BLaER1 (cell line): ENCODE data around the gene NGEF.
A peak's percentile ranks its signal among the peaks of the same experiment; 100 is the strongest.

ENCODE experiments used
- H3K27ac ChIP-seq: shearing (Covaris generic); formaldehyde crosslinking; 2 replicates; pipeline ENCODE4 v1.8.1; 2022
- H3K27me3 ChIP-seq: shearing (Covaris generic); formaldehyde crosslinking; 2 replicates; pipeline ENCODE4 v1.8.1; 2022
- H3K36me3 ChIP-seq: shearing (Covaris generic); formaldehyde crosslinking; 2 replicates; pipeline ENCODE4 v1.8.1; 2022
- H3K4me1 ChIP-seq: shearing (Covaris generic); formaldehyde crosslinking; 2 replicates; pipeline ENCODE4 v1.8.1; 2022
- H3K4me2 ChIP-seq: shearing (Covaris generic); formaldehyde crosslinking; 2 replicates; pipeline ENCODE4 v1.8.1; 2022
- H3K4me3 ChIP-seq: shearing (Covaris generic); formaldehyde crosslinking; 2 replicates; pipeline ENCODE4 v1.8.1; 2022
- H3K9ac ChIP-seq: shearing (Covaris generic); formaldehyde crosslinking; 2 replicates; pipeline ENCODE4 v1.8.1; 2022
- H3K9me3 ChIP-seq: shearing (Covaris generic); formaldehyde crosslinking; 2 replicates; pipeline ENCODE4 v1.8.1; 2022
- H4K20me1 ChIP-seq: shearing (Covaris generic); formaldehyde crosslinking; 2 replicates; pipeline ENCODE4 v1.8.1; 2022
- Cebpa-rat ChIP-seq: shearing (Covaris generic); IDR thresholded peaks from 2 replicates; pipeline ENCODE4 v1.8.1; 2022

Gene NGEF

DNA sequence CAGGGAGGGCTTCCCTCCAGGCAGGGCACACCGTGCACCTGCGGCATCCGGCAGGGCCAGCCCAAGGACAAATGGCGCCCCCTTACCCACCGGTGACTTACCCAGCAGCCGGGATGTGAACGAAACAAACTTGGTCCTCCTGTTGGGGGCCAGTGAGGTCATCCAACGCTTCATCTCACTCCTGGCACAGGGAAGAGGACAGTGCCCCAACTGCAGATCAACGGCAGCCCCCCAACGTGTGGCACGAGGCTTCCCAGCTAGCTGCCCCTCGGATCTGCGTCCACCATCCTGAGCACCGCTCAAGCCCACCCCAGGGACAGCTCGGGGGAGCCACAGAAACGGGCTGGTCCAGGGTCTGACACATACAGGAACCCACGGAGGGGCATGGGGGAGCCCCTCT lies 131.0 kb downstream of the NGEF start:
- TF ChIP-seq Cebpa-rat, result no peak
- no peak overlapping the region for H3K9ac ChIP-seq
- peaks cover 12% of the 10 kb centered on the region for H3K4me1 ChIP-seq
- no peak overlapping the region for H3K4me2 ChIP-seq
- peaks cover 5% of the 10 kb centered on the region for H4K20me1 ChIP-seq
- peaks cover 19% of the 10 kb centered on the region for H3K27me3 ChIP-seq
- no peaks in the 10 kb centered on the region for H3K9me3 ChIP-seq
- no peak overlapping the region for H3K4me3 ChIP-seq
- H3K36me3 ChIP-seq, result no peaks in the 10 kb centered on the region
- H3K27ac ChIP-seq, result no peak overlapping the region

- Histone ChIP-seq H3K4me2 (peak overlapping the region; percentile 24), H3K4me3 (no peak overlapping the region)
- no peak for TF ChIP-seq Cebpa-rat
These were observed 132.2 kb downstream of the NGEF start for GRCh38 chr2:232880764-232881351.

DNA sequence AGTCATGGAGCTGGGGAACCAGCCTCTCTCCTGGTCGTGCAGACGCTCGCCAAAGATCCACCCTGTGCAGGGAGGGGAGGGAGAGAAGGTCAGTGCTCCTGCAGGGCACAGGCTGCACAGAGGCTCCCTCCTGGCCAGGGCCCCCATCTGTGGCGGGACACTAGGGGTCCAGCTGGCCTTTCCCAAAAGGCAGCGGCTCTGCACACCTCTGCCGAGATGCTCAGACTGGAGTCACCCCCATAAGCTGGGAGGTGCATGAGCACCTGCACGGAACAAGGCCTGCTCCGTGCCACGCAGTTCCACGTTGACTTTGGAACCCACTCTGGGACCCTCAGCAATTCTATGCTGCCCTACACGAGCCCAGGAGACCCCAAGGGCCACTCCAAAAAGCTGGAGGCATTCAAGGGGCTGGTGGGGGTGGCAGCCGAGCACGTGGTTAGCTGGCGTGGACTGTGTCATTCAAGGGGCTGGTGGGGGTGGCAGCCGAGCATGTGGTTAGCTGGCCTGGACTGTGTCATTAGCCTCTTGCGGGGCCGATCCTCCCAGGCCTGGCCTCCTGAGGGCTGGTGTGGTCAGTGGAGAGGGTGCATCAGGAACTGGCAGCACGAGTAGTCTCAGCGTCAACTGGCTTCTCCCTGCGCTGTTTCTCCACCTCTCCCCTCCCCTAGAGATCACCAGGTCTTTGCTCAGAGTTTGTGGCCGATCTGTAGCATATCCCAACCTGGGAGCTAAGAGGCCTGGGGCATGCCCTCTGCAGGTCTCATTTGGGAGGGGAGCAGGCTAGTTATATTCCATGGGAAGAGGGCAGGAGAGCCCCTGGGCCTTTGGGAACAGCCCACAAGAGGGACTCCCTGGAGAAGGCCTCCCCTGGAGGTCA lies 133.2 kb downstream of the NGEF start:
- no peak overlapping the region for H3K9ac ChIP-seq

More at GRCh38 chr2:232880764-232881351, 132.2 kb downstream of the NGEF start:
- no peak overlapping the region for H3K27ac ChIP-seq
- peaks cover 21% of the 10 kb centered on the region for H3K4me1 ChIP-seq
- H3K9me3 ChIP-seq, result no peaks in the 10 kb centered on the region
- H3K36me3 ChIP-seq, result no peaks in the 10 kb centered on the region
- peaks cover 31% of the 10 kb centered on the region for H3K27me3 ChIP-seq
- H4K20me1 ChIP-seq, result peaks cover 13% of the 10 kb centered on the region
- no peak overlapping the region for H3K9ac ChIP-seq

GRCh38 chr2:232878855-232879617 lies 134.0 kb downstream of the NGEF start:
- H3K27me3 ChIP-seq, result peaks cover 48% of the 10 kb centered on the region
- no peak overlapping the region for H3K9ac ChIP-seq
- no peak overlapping the region for H3K4me2 ChIP-seq
- H3K27ac ChIP-seq, result no peak overlapping the region
- no peak overlapping the region for H3K4me3 ChIP-seq
- no peaks in the 10 kb centered on the region for H3K36me3 ChIP-seq
- no peak for TF ChIP-seq Cebpa-rat
- no peaks in the 10 kb centered on the region for H3K9me3 ChIP-seq
- peaks cover 13% of the 10 kb centered on the region for H4K20me1 ChIP-seq
- H3K4me1 ChIP-seq, result peaks cover 21% of the 10 kb centered on the region

More for the DNA sequence above, 133.2 kb downstream of the NGEF start:
- TF ChIP-seq Cebpa-rat, result no peak
- peaks cover 21% of the 10 kb centered on the region for H3K4me1 ChIP-seq
- no peak overlapping the region for H3K27ac ChIP-seq
- no peak overlapping the region for H3K4me3 ChIP-seq
- H3K36me3 ChIP-seq, result no peaks in the 10 kb centered on the region
- no peaks in the 10 kb centered on the region for H3K9me3 ChIP-seq
- peaks cover 13% of the 10 kb centered on the region for H4K20me1 ChIP-seq
- peaks cover 41% of the 10 kb centered on the region for H3K27me3 ChIP-seq
- H3K4me2 ChIP-seq, result no peak overlapping the region

DNA sequence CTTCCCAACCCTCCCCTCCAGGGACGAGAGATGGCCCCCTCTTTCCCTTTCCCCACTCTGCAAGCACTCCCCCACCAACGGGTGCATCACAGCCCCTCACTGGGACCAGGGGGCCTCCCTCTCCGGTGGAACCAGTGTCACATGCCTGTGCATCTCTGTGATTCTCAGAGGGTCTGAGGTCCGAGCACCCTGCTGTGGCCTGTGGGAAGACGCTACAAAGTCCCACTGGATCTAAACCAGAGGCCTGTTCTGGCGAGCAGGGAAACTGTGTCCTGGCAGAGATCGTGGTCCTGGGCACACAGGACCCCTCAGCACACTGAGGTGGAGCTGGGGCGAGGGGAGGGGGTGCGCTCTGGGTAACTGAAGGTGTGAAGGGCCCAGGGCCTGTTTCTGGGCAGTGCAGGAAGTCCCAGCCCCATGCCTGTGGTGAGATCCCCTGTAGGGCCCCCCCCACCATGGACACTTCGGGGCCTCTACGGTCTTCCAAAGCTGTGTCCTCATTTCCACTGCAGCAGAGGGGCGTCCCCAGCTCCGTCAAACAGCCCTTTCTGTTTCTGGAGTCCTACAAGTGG lies 135.0 kb downstream of the NGEF start:
- Histone ChIP-seq H3K4me1 (peaks cover 21% of the 10 kb centered on the region), H4K20me1 (peaks cover 17% of the 10 kb centered on the region), H3K9ac (no peak overlapping the region), H3K4me3 (no peak overlapping the region), H3K9me3 (no peaks in the 10 kb centered on the region), H3K27me3 (peaks cover 48% of the 10 kb centered on the region), H3K36me3 (no peaks in the 10 kb centered on the region), H3K4me2 (no peak overlapping the region), H3K27ac (no peak overlapping the region)
- TF ChIP-seq Cebpa-rat, result no peak

- peaks cover 20% of the 10 kb centered on the region for H4K20me1 ChIP-seq
These were observed 136.0 kb downstream of the NGEF start for GRCh38 chr2:232876978-232877441.

DNA sequence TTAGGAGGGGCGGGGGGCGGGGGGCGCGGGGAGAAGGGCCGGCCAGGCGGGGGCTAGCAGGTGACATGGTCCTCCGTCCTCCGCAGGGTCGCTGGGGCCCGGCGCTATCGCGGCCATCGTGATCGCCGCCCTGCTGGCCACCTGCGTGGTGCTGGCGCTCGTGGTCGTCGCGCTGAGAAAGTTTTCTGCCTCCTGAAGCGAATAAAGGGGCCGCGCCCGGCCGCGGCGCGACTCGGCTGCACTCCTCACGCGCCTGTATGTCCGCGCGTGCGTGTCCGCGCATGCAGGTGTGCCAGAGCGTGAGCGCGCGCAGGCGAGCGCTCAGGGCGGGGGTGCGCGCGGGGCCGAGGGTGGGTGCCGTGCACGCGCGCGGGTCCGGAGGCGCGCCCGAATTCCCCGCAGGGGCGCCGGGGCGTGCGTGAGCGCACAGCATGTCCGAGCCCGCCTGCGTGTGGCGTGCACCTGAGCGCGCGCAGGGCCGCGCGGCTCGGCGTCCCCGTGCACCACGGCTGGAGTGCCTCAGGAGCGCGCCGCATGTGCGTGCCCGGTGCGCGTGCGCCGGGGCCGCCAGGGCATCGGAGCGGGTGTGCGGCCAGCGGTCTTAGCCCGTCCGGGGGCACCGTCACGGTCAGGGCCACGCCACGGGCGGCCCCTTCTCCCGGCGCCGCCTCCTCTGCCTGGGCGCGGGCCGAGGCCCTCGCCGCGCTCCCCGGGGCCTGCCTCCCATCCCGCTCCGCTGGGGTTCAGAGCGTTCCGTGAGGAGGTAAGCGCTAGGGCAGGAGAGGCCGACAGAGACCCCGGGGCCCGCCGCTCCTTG lies 136.7 kb downstream of the NGEF start:
- H4K20me1 ChIP-seq, result peaks cover 20% of the 10 kb centered on the region
- no peak overlapping the region for H3K9ac ChIP-seq
- peak overlapping the region; percentile 61 for H3K4me3 ChIP-seq
- peaks cover 48% of the 10 kb centered on the region for H3K27me3 ChIP-seq
- H3K27ac ChIP-seq, result no peak overlapping the region
- peaks cover 24% of the 10 kb centered on the region for H3K4me1 ChIP-seq
- peak overlapping the region; percentile 73 for H3K4me2 ChIP-seq
- no peak for TF ChIP-seq Cebpa-rat
- no peaks in the 10 kb centered on the region for H3K9me3 ChIP-seq
- no peaks in the 10 kb centered on the region for H3K36me3 ChIP-seq

More at GRCh38 chr2:232876978-232877441, 136.0 kb downstream of the NGEF start:
- no peaks in the 10 kb centered on the region for H3K36me3 ChIP-seq
- H3K4me3 ChIP-seq, result peak overlapping the region; percentile 61
- TF ChIP-seq Cebpa-rat, result no peak
- peaks cover 21% of the 10 kb centered on the region for H3K4me1 ChIP-seq
- H3K27me3 ChIP-seq, result peaks cover 48% of the 10 kb centered on the region
- H3K27ac ChIP-seq, result no peak overlapping the region
- no peaks in the 10 kb centered on the region for H3K9me3 ChIP-seq
- no peak overlapping the region for H3K9ac ChIP-seq
- H3K4me2 ChIP-seq, result peak overlapping the region; percentile 73

GRCh38 chr2:232875256-232876121 lies 137.6 kb downstream of the NGEF start:
- TF ChIP-seq Cebpa-rat, result no peak
- Histone ChIP-seq H3K36me3 (no peaks in the 10 kb centered on the region), H4K20me1 (peaks cover 20% of the 10 kb centered on the region), H3K27ac (no peak overlapping the region), H3K9me3 (no peaks in the 10 kb centered on the region), H3K9ac (no peak overlapping the region), H3K27me3 (peaks cover 48% of the 10 kb centered on the region), H3K4me2 (no peak overlapping the region), H3K4me1 (peaks cover 25% of the 10 kb centered on the region), H3K4me3 (no peak overlapping the region)
